ENCODE data around the gene SETD7.

DNA sequence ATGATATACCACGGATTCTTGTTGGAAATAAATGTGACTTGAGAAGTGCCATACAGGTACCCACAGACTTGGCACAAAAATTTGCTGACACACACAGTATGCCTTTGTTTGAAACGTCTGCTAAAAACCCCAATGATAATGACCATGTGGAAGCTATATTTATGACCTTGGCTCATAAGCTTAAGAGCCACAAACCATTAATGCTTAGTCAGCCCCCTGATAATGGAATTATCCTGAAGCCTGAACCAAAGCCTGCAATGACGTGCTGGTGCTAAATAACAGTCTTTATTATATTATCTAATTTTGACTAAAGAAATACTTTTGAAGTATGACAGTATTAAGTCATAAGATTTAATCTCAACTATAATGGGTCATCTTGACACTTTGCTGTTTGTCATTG lies 83.2 kb downstream of the SETD7 start:
- no peak for TF ChIP-seq TAF1 (IDR thresholded peaks at IDR 0.05; ENCODE audit: borderline replicate concordance, insufficient read depth, low read length)
- no peak for TF ChIP-seq POLR2AphosphoS5 (IDR thresholded peaks at IDR 0.05; ENCODE audit: low read depth, low read length)
- no peak for TF ChIP-seq SIN3A (IDR thresholded peaks at IDR 0.05; ENCODE audit: borderline replicate concordance, insufficient read depth, low read length)
- TF ChIP-seq, protein P1, sequence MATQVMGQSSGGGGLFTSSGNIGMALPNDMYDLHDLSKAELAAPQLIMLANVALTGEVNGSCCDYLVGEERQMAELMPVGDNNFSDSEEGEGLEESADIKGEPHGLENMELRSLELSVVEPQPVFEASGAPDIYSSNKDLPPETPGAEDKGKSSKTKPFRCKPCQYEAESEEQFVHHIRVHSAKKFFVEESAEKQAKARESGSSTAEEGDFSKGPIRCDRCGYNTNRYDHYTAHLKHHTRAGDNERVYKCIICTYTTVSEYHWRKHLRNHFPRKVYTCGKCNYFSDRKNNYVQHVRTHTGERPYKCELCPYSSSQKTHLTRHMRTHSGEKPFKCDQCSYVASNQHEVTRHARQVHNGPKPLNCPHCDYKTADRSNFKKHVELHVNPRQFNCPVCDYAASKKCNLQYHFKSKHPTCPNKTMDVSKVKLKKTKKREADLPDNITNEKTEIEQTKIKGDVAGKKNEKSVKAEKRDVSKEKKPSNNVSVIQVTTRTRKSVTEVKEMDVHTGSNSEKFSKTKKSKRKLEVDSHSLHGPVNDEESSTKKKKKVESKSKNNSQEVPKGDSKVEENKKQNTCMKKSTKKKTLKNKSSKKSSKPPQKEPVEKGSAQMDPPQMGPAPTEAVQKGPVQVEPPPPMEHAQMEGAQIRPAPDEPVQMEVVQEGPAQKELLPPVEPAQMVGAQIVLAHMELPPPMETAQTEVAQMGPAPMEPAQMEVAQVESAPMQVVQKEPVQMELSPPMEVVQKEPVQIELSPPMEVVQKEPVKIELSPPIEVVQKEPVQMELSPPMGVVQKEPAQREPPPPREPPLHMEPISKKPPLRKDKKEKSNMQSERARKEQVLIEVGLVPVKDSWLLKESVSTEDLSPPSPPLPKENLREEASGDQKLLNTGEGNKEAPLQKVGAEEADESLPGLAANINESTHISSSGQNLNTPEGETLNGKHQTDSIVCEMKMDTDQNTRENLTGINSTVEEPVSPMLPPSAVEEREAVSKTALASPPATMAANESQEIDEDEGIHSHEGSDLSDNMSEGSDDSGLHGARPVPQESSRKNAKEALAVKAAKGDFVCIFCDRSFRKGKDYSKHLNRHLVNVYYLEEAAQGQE (IDR thresholded peaks at IDR 0.05; ENCODE audit: insufficient read depth in 1 of 2, low read depth in 2 of 2, low read length in 2 of 2): no peak
